NB4 (cell line): ENCODE measurements around the gene KLHL12.

Source experiments
- MYC ChIP-seq: IDR thresholded peaks from 2 replicates; pipeline ENCODE4 v1.6.1; 2011; ENCODE audit warnings: low read depth, low read length
- POLR2A ChIP-seq: IDR thresholded peaks from 2 replicates; pipeline ENCODE4 v1.6.1; 2011; ENCODE audit warnings: mild to moderate bottlenecking; ENCODE audit not compliant: insufficient read length; ENCODE audit errors: extremely low read depth
- TF ChIP-seq, protein P1 (sequence below): IDR thresholded peaks from one replicate; pipeline ENCODE4 v1.5.1; 2012; ENCODE audit warnings: low read depth, low read length

DNA sequence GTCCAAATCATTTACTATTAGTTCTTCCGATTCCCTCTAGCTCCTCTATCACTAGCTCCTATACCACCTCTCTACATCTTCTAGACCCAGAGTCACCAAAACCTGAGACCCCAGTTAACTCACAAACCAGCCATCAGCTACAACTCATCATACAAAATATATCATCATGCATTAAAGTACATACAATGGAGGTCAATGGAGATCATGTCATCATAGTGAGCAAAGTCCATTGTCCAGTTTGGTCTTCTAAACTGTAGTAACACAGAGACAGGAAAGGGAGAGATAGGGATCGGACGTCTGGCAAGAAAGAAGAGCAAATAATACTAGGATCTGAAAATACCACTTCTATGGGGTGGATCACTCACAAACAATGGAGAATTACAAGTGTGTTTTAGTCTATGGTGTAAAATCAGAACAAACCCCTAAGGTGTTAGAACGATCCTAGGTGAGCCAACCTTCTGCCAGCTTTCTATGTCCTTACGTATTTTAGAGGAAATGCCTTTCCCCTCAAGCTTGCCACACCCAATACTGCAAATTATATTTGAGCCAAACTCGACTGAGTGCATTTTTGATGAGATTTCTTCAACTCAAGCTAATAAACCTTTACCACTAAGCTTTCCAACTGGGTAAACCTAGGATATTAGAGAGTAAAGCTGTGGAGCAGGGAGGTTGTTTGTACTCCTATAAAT, 27.2 kb upstream of the KLHL12 start:
- TF ChIP-seq, protein P1, sequence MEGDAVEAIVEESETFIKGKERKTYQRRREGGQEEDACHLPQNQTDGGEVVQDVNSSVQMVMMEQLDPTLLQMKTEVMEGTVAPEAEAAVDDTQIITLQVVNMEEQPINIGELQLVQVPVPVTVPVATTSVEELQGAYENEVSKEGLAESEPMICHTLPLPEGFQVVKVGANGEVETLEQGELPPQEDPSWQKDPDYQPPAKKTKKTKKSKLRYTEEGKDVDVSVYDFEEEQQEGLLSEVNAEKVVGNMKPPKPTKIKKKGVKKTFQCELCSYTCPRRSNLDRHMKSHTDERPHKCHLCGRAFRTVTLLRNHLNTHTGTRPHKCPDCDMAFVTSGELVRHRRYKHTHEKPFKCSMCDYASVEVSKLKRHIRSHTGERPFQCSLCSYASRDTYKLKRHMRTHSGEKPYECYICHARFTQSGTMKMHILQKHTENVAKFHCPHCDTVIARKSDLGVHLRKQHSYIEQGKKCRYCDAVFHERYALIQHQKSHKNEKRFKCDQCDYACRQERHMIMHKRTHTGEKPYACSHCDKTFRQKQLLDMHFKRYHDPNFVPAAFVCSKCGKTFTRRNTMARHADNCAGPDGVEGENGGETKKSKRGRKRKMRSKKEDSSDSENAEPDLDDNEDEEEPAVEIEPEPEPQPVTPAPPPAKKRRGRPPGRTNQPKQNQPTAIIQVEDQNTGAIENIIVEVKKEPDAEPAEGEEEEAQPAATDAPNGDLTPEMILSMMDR = no peak
- no peak for TF ChIP-seq POLR2A
- TF ChIP-seq MYC = no peak
